NT2/D1 (cell line): ENCODE data around the gene PRRT3.

Experiments used
- YY1 ChIP-seq: IDR thresholded peaks from 2 replicates; pipeline ENCODE4 v1.6.1; 2011; ENCODE audit not compliant: insufficient read length, insufficient read depth
- ZNF274 ChIP-seq: IDR thresholded peaks from 2 replicates; pipeline ENCODE4 v1.6.1; 2011; ENCODE audit warnings: mild to moderate bottlenecking, low read depth, low read length

GRCh38 chr3:9949115-9949514 lies 3.1 kb downstream of the PRRT3 start:
- no peak for TF ChIP-seq YY1
- TF ChIP-seq ZNF274: no peak
